ENCODE results near the gene CORO7.

DNA sequence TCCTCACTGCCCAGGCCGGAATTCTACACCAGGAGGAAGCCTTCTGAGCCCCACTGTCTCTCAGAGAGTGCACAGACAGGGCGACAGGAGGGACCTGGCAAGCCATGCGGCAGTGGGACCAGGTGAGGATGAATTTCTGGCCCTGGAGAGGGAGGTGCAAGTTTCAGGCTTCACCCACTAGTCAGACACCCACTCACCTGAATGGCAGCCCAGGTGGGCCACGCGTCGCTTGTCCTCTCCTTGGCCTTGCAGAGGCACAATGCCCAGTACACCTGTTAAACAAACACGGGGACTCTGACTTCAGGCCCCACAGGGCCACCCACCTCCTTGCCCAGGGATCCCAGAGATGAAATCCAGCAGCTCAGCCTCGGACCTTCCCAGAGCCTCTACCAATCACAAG lies 4.2 kb downstream of the CORO7 start:
- TF ChIP-seq, protein P1, sequence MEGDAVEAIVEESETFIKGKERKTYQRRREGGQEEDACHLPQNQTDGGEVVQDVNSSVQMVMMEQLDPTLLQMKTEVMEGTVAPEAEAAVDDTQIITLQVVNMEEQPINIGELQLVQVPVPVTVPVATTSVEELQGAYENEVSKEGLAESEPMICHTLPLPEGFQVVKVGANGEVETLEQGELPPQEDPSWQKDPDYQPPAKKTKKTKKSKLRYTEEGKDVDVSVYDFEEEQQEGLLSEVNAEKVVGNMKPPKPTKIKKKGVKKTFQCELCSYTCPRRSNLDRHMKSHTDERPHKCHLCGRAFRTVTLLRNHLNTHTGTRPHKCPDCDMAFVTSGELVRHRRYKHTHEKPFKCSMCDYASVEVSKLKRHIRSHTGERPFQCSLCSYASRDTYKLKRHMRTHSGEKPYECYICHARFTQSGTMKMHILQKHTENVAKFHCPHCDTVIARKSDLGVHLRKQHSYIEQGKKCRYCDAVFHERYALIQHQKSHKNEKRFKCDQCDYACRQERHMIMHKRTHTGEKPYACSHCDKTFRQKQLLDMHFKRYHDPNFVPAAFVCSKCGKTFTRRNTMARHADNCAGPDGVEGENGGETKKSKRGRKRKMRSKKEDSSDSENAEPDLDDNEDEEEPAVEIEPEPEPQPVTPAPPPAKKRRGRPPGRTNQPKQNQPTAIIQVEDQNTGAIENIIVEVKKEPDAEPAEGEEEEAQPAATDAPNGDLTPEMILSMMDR (IDR thresholded peaks at IDR 0.05), result no peak
- TF ChIP-seq POLR2AphosphoS5 (IDR thresholded peaks at IDR 0.05; ENCODE audit: insufficient read depth in 1 of 2, low read depth in 1 of 2), result no peak

Measured in vagina (tissue), 2 donors.